GM19467 (cell line): ENCODE data around the gene SF3B6.
"Not testable (repeated sequence)": the region's sequence is repeated elsewhere in the genome, so short reads cannot be mapped to it uniquely, and the experiment has no call there.

Source experiments
- ATAC-seq: cut with Tn5 transposase; IDR thresholded peaks from one replicate; pipeline ENCODE4 v1.9.1; 2021; ENCODE audit warnings: mild to moderate bottlenecking, moderate library complexity; ENCODE audit not compliant: unreplicated experiment

The SF3B6 gene

GRCh38 chr2:24075915-24076848 lies at the start of gene SF3B6:
TSS of gene SF3B6 (minus strand) at chr2:24076326. CDS start at chr2:24076229, 97 bp downstream.
- ATAC-seq: peak; percentile 93

- peak; percentile 5 for ATAC-seq
These were observed 47.9 kb upstream of the SF3B6 start for GRCh38 chr2:24123922-24124580.

- peak; percentile 85 for ATAC-seq
These were observed 47.2 kb upstream of the SF3B6 start, which contains the start of the genes FAM228B and PFN4 for GRCh38 chr2:24123195-24123921. TSS of gene FAM228B (plus strand) at chr2:24123469. CDS start at chr2:24124362, 893 bp downstream. TSS of gene PFN4 (minus strand) at chr2:24123334. CDS start at chr2:24122535, 799 bp downstream.

GRCh38 chr2:24122366-24123194 lies 46.5 kb upstream of the SF3B6 start:
- ATAC-seq: no peak

- ATAC-seq: no peak
These were observed 45.3 kb upstream of the SF3B6 start for GRCh38 chr2:24121469-24121868.

- no peak for ATAC-seq
These were observed 44.9 kb upstream of the SF3B6 start for GRCh38 chr2:24121066-24121465.

GRCh38 chr2:24117902-24118301 lies 41.8 kb upstream of the SF3B6 start:
- ATAC-seq: no peak

- no peak for ATAC-seq
These were observed 38.9 kb upstream of the SF3B6 start for GRCh38 chr2:24115057-24115456.

GRCh38 chr2:24111407-24111901 lies 35.3 kb upstream of the SF3B6 start:
- no peak for ATAC-seq

- no peak for ATAC-seq
These were observed 34.7 kb upstream of the SF3B6 start for GRCh38 chr2:24110660-24111303.

- ATAC-seq: not testable (repeated sequence)
These were observed 33.3 kb upstream of the SF3B6 start for GRCh38 chr2:24109431-24109830.

GRCh38 chr2:24107336-24107735 lies 31.2 kb upstream of the SF3B6 start:
- ATAC-seq: no peak

- ATAC-seq: no peak
These were observed 30.7 kb upstream of the SF3B6 start for GRCh38 chr2:24106786-24107185.

GRCh38 chr2:24105816-24106215 lies 29.7 kb upstream of the SF3B6 start:
- ATAC-seq: no peak

- ATAC-seq: no peak
These were observed 28.8 kb upstream of the SF3B6 start for GRCh38 chr2:24104906-24105305.

- ATAC-seq: no peak
These were observed 28.1 kb upstream of the SF3B6 start for GRCh38 chr2:24104110-24104650.

- no peak for ATAC-seq
These were observed 26.6 kb upstream of the SF3B6 start for GRCh38 chr2:24102677-24103076.

- ATAC-seq: no peak
These were observed 25.9 kb upstream of the SF3B6 start for GRCh38 chr2:24101992-24102391.

GRCh38 chr2:24100732-24101131 lies 24.6 kb upstream of the SF3B6 start:
- ATAC-seq: not testable (repeated sequence)
